NOMO-1 (cell line): ENCODE data around the gene ISOC1.

Experiments
- DNase-seq, 2 experiments: peaks; one replicate each; lab custom pipeline; 2025; ENCODE audit not compliant: unreplicated experiment in 2 of 2; lab: John Stamatoyannopoulos, UW

ISOC1 gene

GRCh38 chr5:129094087-129094923, at the start of gene ISOC1:
ISOC1 (plus strand) TSS chr5:129094749; CDS start chr5:129094767, 18 bp downstream.
- peak; percentile 82 to 93 for DNase-seq

- DNase-seq, result no peak
Observed at GRCh38 chr5:129046151-129046550, 48.4 kb upstream of the ISOC1 start.

- no peak for DNase-seq
Observed at GRCh38 chr5:129048509-129048908, 46.0 kb upstream of the ISOC1 start.

GRCh38 chr5:129049126-129049799, 45.3 kb upstream of the ISOC1 start:
- no peak for DNase-seq

- no peak for DNase-seq
Observed at GRCh38 chr5:129051283-129051682, 43.3 kb upstream of the ISOC1 start.

GRCh38 chr5:129053438-129053837, 41.1 kb upstream of the ISOC1 start:
- no peak for DNase-seq

GRCh38 chr5:129057329-129057728, 37.2 kb upstream of the ISOC1 start:
- DNase-seq, result no peak

GRCh38 chr5:129061849-129062248, 32.7 kb upstream of the ISOC1 start:
- no peak for DNase-seq

- DNase-seq, result no peak
Observed at GRCh38 chr5:129063483-129064113, 31.0 kb upstream of the ISOC1 start.

GRCh38 chr5:129065721-129066120, 28.8 kb upstream of the ISOC1 start:
- DNase-seq, result no peak

- DNase-seq, result no peak
Observed at GRCh38 chr5:129067745-129068144, 26.8 kb upstream of the ISOC1 start.

- no peak for DNase-seq
Observed at GRCh38 chr5:129069292-129069691, 25.3 kb upstream of the ISOC1 start.

GRCh38 chr5:129073111-129073510, 21.4 kb upstream of the ISOC1 start:
- no peak for DNase-seq

GRCh38 chr5:129074903-129075302, 19.6 kb upstream of the ISOC1 start:
- DNase-seq, result no peak

- DNase-seq, result no peak
Observed at GRCh38 chr5:129077433-129078075, 17.0 kb upstream of the ISOC1 start.

- DNase-seq, result no peak
Observed at GRCh38 chr5:129078247-129078646, 16.3 kb upstream of the ISOC1 start.

GRCh38 chr5:129078660-129079059, 15.9 kb upstream of the ISOC1 start:
- no peak for DNase-seq

- no peak for DNase-seq
Observed at GRCh38 chr5:129079496-129079895, 15.1 kb upstream of the ISOC1 start.

- no peak for DNase-seq
Observed at GRCh38 chr5:129080766-129081165, 13.8 kb upstream of the ISOC1 start.

GRCh38 chr5:129082225-129083136, 12.1 kb upstream of the ISOC1 start:
- no peak for DNase-seq
